ENCODE data around the gene PDCD1.
"Not testable (repeated sequence)": the region's sequence is repeated elsewhere in the genome, so short reads cannot be mapped to it uniquely, and the experiment has no call there.

The PDCD1 gene

GRCh38 chr2:241835611-241836010 lies 23.1 kb downstream of the PDCD1 start:
- Histone ChIP-seq H3K36me3 (ENCODE audit: control insufficient read depth in 2 of 2, insufficient read depth in 1 of 2, low read length in 2 of 2) (no peaks in the 10 kb centered on the region), H3K4me1 (ENCODE audit: control insufficient read depth, insufficient read depth, low read length) (no peaks in the 10 kb centered on the region), H3K9me3 (ENCODE audit: control insufficient read depth, insufficient read depth, low read depth, low read length) (no peaks in the 10 kb centered on the region), H3K4me3 (ENCODE audit: low read depth, low read length) (no peak overlapping the region), H3K27ac (ENCODE audit: extremely low read depth, low read depth, low read length) (no peak overlapping the region)
- ChIA-PET CTCF (interaction anchor here (1.1 to 1.7 kb wide), 2 partner anchors 43 to 109 kb away, joined by 4 to 5 read pairs; no protein-coding TSS in a partner anchor), POLR2A (interaction anchor here (0.6 to 0.7 kb wide), 3 partner anchors 8 to 172 kb away, joined by 3 to 4 read pairs (median 3); no protein-coding TSS in a partner anchor)
- TF ChIP-seq ZNF549 (tag by site-specific recombination; IDR thresholded peaks at IDR 0.05) (no peak), ZBTB10 (tag by site-specific recombination; IDR thresholded peaks at IDR 0.05) (no peak), ZNF629 (tag by site-specific recombination; IDR thresholded peaks at IDR 0.05) (no peak), ZBTB6 (tag by site-specific recombination; IDR thresholded peaks at IDR 0.05) (no peak), ZNF280C (tag by site-specific recombination; IDR thresholded peaks at IDR 0.05) (no peak), ZXDB (tag by site-specific recombination; IDR thresholded peaks at IDR 0.05) (no peak), ZNF585B (tag by site-specific recombination; IDR thresholded peaks at IDR 0.05) (no peak)

GRCh38 chr2:241834527-241835210 lies 24.0 kb downstream of the PDCD1 start:
- Histone ChIP-seq H3K9me3 (ENCODE audit: control insufficient read depth, insufficient read depth, low read depth, low read length) (no peaks in the 10 kb centered on the region), H3K36me3 (ENCODE audit: control insufficient read depth in 2 of 2, insufficient read depth in 1 of 2, low read length in 2 of 2) (no peaks in the 10 kb centered on the region), H3K4me1 (ENCODE audit: control insufficient read depth, insufficient read depth, low read length) (no peaks in the 10 kb centered on the region), H3K27ac (ENCODE audit: extremely low read depth, low read depth, low read length) (no peak overlapping the region), H3K4me3 (ENCODE audit: low read depth, low read length) (no peak overlapping the region)
- TF ChIP-seq ZNF398 (tag by site-specific recombination; IDR thresholded peaks at IDR 0.05) (no peak), ZNF266 (tag by site-specific recombination; IDR thresholded peaks at IDR 0.05; ENCODE audit: low read depth) (no peak), ZNF140 (tag by site-specific recombination; IDR thresholded peaks at IDR 0.05) (no peak), ZNF221 (tag by site-specific recombination; IDR thresholded peaks at IDR 0.05; ENCODE audit: borderline replicate concordance) (no peak)
- ChIA-PET POLR2A (interaction anchor here (0.6 to 0.7 kb wide), 3 partner anchors 9 to 171 kb away, joined by 3 to 4 read pairs (median 3); no protein-coding TSS in a partner anchor), CTCF (no interaction called here)

- CTCF ChIA-PET; H3K4me3 ChIP-seq (ENCODE audit: low read depth, low read length); H3K9me3 ChIP-seq (ENCODE audit: control insufficient read depth, insufficient read depth, low read depth, low read length); H3K36me3 ChIP-seq (ENCODE audit: control insufficient read depth in 2 of 2, insufficient read depth in 1 of 2, low read length in 2 of 2); H3K4me1 ChIP-seq (ENCODE audit: control insufficient read depth, insufficient read depth, low read length); H3K27ac ChIP-seq (ENCODE audit: extremely low read depth, low read depth, low read length): not testable (repeated sequence)
- POLR2A ChIA-PET, result interaction anchor here (0.7 kb wide), 1 partner anchor 10 kb away, joined by 4 read pairs; no protein-coding TSS in a partner anchor
Measured at GRCh38 chr2:241833756-241834526, 24.8 kb downstream of the PDCD1 start.

Data from HEK293 (cell line).